ES-I3 (cell line): ENCODE results near the gene GGA3.
"Not testable (repeated sequence)": the region's sequence is repeated elsewhere in the genome, so short reads cannot be mapped to it uniquely, and the experiment has no call there.

Experiments
- H3K36me3 ChIP-seq: 2 replicates; pipeline ENCODE4 v1.6.1; 2013; ENCODE audit warnings: mild to moderate bottlenecking, low read length, control low read depth, moderate library complexity; ENCODE audit not compliant: insufficient read depth
- H3K4me1 ChIP-seq: 2 replicates; pipeline ENCODE4 v1.6.1; 2013; ENCODE audit warnings: mild to moderate bottlenecking, control low read depth, low read length; ENCODE audit not compliant: insufficient read depth
- H3K9ac ChIP-seq: 2 replicates; pipeline ENCODE4 v1.6.1; 2013; ENCODE audit warnings: low read depth, mild to moderate bottlenecking, low read length, moderate library complexity
- H3K9me3 ChIP-seq: 2 replicates; pipeline ENCODE4 v1.6.1; 2013; ENCODE audit warnings: mild to moderate bottlenecking, low read length, moderate library complexity; ENCODE audit not compliant: control insufficient read depth, insufficient read depth

GGA3 gene

DNA sequence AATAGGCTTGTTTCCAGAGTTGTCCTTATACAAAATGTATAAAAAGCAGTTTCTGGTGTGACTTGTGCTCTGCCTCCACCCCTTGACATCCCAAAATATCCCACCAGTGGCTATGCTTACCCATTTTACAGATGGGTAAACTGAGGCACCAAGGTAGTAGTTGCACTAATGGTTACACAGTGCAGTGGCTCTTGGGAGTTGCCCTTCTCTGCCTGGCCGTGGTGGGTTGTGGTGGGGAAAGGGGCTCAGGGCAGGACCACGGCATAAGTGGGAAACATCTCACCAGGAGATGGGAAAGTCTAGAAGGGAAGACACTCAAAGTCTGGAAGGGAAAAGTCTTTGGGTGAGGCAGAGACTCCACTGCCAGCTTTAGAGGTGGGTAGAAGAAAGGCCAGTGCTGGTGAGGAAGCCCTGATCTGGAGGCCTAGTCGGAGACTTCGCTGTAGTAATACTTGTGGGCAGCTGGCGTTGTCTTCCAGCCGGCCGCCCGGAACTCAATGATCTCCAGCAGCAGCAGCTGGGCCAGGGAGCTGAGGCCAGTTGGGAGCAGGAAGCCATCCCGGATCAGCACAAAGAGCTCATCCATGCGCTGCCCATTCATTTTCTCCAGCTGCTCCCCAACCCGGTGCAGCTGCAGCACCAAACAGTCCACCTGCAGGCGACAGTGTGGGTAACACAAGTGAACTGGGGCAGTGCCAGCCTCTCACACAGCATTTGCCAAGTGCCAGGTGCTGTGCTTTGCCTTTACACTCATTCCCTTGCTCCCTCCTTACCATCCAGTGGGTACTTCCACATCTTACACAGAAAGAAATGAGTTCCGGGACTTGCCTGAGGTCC is 5.1 kb upstream of the GGA3 start:
- Histone ChIP-seq H3K4me1 (peaks cover 10% of the 10 kb centered on the region; the same call in 1 of the 2 replicates), H3K9me3 (no peaks in the 10 kb centered on the region), H3K36me3 (peaks cover 8% of the 10 kb centered on the region; the same call in 1 of the 2 replicates), H3K9ac (no peak overlapping the region)

GRCh38 chr17:75265614-75266315 is 4.4 kb upstream of the GGA3 start:
- Histone ChIP-seq H3K9ac (no peak overlapping the region), H3K9me3 (no peaks in the 10 kb centered on the region), H3K4me1 (peaks cover 10% of the 10 kb centered on the region; the same call in 1 of the 2 replicates), H3K36me3 (peaks cover 8% of the 10 kb centered on the region; the same call in 1 of the 2 replicates)

DNA sequence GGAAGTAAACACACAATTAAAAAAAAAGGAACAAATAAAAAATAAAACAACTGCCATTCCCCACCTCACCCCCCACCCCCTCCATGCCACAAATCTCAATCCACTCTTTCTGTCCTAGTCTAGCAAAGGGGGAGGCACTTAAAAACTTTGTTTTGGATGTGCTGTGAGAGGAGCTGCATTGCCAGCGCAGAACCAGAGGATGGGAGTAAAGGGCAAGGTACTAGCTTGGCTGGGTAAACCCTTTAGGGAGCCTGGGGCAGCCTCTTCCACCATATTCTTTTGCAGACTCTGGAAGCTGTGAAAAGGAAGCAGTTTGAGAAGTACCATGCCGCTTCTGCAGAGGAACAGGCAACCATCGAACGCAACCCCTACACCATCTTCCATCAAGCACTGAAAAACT is 1.6 kb upstream of the GGA3 start:
- Histone ChIP-seq H3K9ac (no peak overlapping the region), H3K4me1 (peaks cover 23% of the 10 kb centered on the region), H3K36me3 (peaks cover 8% of the 10 kb centered on the region; the same call in 1 of the 2 replicates), H3K9me3 (no peaks in the 10 kb centered on the region)

DNA sequence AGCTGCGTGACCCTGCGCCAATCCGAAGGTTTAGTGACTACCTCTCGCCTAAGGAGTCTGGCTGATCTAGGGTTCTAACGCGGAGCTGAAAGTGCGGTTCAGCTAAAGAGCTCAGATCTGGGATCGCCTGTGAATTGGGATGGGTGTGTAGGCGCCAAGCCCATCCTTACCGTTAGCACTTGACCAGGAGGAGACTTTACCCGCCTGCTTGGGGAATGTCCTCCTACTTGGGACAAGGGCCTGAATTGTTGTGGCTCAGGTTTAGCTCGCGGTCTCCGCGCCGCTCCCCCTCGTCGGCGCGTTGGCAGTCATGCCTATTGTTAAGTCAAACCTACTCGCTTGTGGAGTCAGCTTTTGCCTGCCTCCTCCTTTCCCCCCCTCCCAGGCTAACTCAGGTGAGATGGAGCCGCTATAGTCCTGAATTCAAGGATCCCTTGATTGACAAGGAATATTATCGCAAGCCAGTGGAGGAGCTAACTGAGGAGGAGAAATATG is 753 bp upstream of the GGA3 start:
- H3K36me3 ChIP-seq: peaks cover 8% of the 10 kb centered on the region; the same call in 1 of the 2 replicates
- no peaks in the 10 kb centered on the region for H3K9me3 ChIP-seq
- H3K4me1 ChIP-seq: peaks cover 19% of the 10 kb centered on the region
- H3K9ac ChIP-seq: peak overlapping the region; percentile 92

DNA sequence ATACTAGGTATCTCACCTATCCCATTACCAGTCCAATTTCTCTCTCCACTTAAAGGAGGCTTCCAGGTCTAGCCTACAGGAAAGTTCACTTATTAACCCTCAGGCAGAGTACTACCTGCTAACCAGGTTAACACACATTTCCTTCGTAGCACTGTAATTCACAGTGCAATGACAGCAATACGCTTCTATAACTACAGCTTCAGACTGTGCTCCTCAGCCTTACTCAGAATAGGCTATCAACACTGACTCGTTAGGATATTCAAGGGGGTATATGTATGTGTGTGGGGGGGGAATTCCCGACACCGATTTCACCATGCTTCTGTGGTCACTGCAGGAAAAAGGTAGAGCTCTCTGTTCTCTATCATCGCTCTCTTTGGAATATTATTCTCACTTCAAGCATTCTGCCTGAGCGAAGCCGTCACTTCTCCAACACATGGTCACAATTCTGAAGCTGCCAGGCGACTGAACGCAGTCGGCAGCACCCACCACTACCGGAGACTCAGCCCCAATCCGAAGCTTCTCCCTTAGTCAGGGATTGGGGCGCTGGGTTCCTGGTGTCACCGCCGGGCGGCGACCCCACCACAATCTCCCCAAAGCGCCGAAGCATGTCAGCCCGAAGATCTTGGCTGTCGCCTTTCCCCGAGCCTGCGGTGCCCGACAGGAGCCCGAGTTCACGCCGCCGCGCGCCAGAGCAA is 618 bp downstream of the GGA3 start:
- Histone ChIP-seq H3K9me3 (no peaks in the 10 kb centered on the region), H3K4me1 (peaks cover 19% of the 10 kb centered on the region), H3K36me3 (no peaks in the 10 kb centered on the region), H3K9ac (peak overlapping the region; percentile 92)

DNA sequence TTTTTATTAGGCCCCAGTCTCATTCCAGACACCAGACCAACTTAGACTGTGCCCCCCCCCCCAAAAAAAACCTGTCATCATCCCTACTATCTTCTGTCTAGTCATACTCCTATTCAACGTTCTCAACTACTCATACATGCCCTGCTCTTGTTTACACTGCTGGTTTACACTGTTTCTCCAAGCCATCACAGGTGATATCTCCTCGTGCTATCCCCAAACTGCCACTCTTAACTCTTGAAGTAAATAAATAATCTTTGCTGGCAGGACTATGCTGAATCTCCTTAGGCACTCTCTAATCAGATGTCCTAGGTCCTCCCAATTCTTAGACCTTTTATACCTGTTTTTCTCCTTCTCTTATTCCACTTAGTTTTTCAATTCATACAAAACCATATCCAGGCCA is 4.2 kb downstream of the GGA3 start:
- peaks cover 14% of the 10 kb centered on the region for H3K4me1 ChIP-seq
- H3K9me3 ChIP-seq, H3K36me3 ChIP-seq, H3K9ac ChIP-seq: not testable (repeated sequence)

- H3K9ac ChIP-seq, H3K36me3 ChIP-seq, H3K9me3 ChIP-seq: not testable (repeated sequence)
- peaks cover 25% of the 10 kb centered on the region for H3K4me1 ChIP-seq
Measured at GRCh38 chr17:75255954-75256698, 5.3 kb downstream of the GGA3 start.

DNA sequence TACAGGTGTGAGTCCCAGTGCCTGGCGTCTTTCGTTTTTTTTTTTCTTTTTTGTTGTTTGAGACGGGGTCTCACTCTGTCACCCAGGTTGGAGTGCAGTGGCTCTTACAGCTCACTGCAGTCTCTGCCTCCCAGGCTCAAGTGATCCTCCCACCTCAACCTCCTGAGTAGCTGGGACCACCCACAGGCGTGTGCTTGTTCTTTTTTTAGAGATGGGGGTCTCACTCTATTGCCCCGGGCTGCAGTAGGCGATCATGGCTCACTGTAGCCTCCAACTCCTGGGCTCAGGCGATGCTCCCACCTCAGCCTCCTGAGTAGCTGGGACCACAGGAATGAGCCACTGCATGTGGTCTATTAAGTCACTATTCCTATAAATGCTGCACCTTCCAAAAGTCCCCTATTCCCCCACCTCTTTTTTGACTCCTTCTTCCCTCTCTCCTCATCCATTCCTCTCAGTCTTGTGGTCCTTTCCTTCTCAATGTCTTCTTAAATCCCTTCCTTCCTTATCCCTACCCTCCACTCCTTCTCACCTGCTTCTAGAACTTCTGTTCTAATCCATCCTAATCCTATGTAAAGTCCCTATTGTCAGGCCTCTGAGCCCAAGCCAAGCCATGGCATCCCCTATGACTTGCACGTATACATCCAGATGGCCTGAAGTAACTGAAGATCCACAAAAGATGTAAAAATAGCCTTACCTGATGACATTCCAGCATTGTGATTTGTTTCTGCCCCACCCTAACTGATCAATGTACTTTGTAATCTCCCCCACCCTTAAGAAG is 9.2 kb downstream of the GGA3 start:
- peaks cover 29% of the 10 kb centered on the region for H3K4me1 ChIP-seq
- H3K9ac ChIP-seq: no peak overlapping the region
- H3K36me3 ChIP-seq: no peaks in the 10 kb centered on the region
- H3K9me3 ChIP-seq: no peaks in the 10 kb centered on the region

DNA sequence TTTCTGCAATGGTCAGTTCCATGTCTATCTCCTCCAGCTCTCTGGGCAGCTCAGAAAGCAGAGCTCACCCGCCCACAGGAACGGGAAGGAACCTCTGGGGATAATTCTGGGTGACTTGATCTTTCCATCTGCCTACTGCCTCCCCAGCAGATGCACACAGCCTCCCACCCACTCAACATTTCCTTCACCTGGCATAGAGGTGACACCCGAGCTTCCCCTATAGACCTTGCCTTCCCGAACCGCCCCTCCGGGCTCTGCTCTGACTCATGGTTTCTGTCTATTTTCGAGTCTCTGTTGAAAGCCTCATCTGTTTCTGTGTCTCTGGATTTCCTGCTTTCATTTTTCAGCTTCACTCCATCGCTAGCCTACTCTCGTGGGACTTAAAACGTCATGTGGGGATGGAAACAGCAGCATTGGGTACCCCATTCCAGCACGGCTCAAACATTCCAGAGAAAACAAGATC is 11.4 kb downstream of the GGA3 start:
- Histone ChIP-seq H3K4me1 (peaks cover 29% of the 10 kb centered on the region), H3K36me3 (peaks cover 9% of the 10 kb centered on the region), H3K9ac (no peak overlapping the region), H3K9me3 (no peaks in the 10 kb centered on the region)

GRCh38 chr17:75249564-75249963 is 11.8 kb downstream of the GGA3 start:
- no peak overlapping the region for H3K9ac ChIP-seq
- H3K9me3 ChIP-seq: no peaks in the 10 kb centered on the region
- peaks cover 29% of the 10 kb centered on the region for H3K4me1 ChIP-seq
- peaks cover 13% of the 10 kb centered on the region for H3K36me3 ChIP-seq

DNA sequence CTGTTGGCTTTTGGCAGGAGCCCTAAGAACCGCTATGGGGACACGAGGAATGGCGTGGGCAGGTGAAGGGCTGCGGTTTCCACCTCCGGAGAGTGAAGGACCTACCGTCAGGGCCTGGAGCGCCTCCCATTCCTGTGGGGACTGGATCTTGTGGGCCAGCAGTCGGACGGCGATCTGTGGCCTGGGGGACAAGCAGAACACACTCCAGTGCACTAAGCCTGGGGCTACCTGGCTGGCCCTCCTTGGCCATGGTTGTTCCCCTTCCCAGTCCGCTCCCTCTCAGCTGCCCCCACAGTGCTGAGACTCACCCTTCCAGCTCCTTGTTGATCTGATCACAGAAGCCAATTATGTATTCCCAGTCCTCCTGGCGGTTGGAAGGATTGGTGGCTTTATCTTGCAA is 15.0 kb downstream of the GGA3 start:
- Histone ChIP-seq H3K36me3 (peaks cover 25% of the 10 kb centered on the region), H3K4me1 (peaks cover 20% of the 10 kb centered on the region), H3K9me3 (no peaks in the 10 kb centered on the region), H3K9ac (no peak overlapping the region)

- no peaks in the 10 kb centered on the region for H3K9me3 ChIP-seq
- no peak overlapping the region for H3K9ac ChIP-seq
- H3K36me3 ChIP-seq: peaks cover 32% of the 10 kb centered on the region
- peaks cover 8% of the 10 kb centered on the region for H3K4me1 ChIP-seq
Measured at GRCh38 chr17:75245011-75245410, 16.4 kb downstream of the GGA3 start.

- Histone ChIP-seq H3K4me1 (peaks cover under 1% of the 10 kb centered on the region; the same call in 1 of the 2 replicates), H3K36me3 (peaks cover 32% of the 10 kb centered on the region), H3K9me3 (no peaks in the 10 kb centered on the region), H3K9ac (no peak overlapping the region)
Measured at GRCh38 chr17:75244133-75244866, 17.1 kb downstream of the GGA3 start.
